ENCODE results near the gene KIF13A. TPM values are rescaled to one million over a fixed set of nuclear protein-coding genes. Genes with fewer than 3 reads are reported as not detected.
A peak's percentile ranks its signal among the peaks of the same experiment; 100 is the strongest.

KIF13A gene
- total and polyA plus RNA-seq, 9 of the 15 experiments (the other 6 are each of a cell fraction or from before 2014, with no cell fraction given) = 3.6 to 44.3 (median 29.7) TPM

GRCh38 chr6:17987697-17988421 lies 424 bp upstream of the KIF13A start (continued):
- TF ChIP-seq MNT (conservative IDR thresholded peaks at IDR 0.05) (peak in 1 of 2 experiments; percentile 60; a peak in 2 of 4 replicates), TBL1XR1 (IDR thresholded peaks at IDR 0.05; ENCODE audit: low read length in 2 of 2) (no peak), USF1 (CRISPR knock-in tag; IDR thresholded peaks at IDR 0.05) (no peak), CCNT2 (IDR thresholded peaks at IDR 0.05; ENCODE audit: borderline replicate concordance, extremely low read depth, insufficient read length, low read depth, low read length) (peak; percentile 52), EWSR1 (IDR thresholded peaks at IDR 0.05; ENCODE audit: borderline replicate concordance, low read depth, partially characterized antibody) (no peak), MTA2 (IDR thresholded peaks at IDR 0.05; ENCODE audit: low read depth) (no peak), GATAD2B (IDR thresholded peaks at IDR 0.05; ENCODE audit: borderline replicate concordance) (peak; percentile 92), PTBP1 (IDR thresholded peaks at IDR 0.05; ENCODE audit: low read depth, low read length) (no peak), ZBTB5 (IDR thresholded peaks at IDR 0.05) (no peak), FOXP1 (CRISPR knock-in tag; IDR thresholded peaks at IDR 0.05) (peak; percentile 29; the same call in 1 of the 2 replicates), GATA2 (CRISPR knock-in tag; IDR thresholded peaks at IDR 0.05) (no peak), TFAM (CRISPR knock-in tag; conservative IDR thresholded peaks at IDR 0.05) (no peak), NR3C1 (CRISPR knock-in tag; IDR thresholded peaks at IDR 0.05) (0 out of 2 replicates have a peak, but pooled peaks have one; percentile 67), TAF15 (IDR thresholded peaks at IDR 0.05; ENCODE audit: low read depth, low read length) (no peak), ADNP (tag; IDR thresholded peaks at IDR 0.05) (no peak), CAMTA2 (CRISPR knock-in tag; conservative IDR thresholded peaks at IDR 0.05) (no peak), ZNF436 (CRISPR knock-in tag; IDR thresholded peaks at IDR 0.05) (no peak), EP400 (IDR thresholded peaks at IDR 0.05) (peak; percentile 36; the same call in 1 of the 2 replicates), TFE3 (CRISPR knock-in tag; IDR thresholded peaks at IDR 0.05) (no peak), RBM25 (IDR thresholded peaks at IDR 0.05; ENCODE audit: low read depth, low read length, severe bottlenecking) (peak; percentile 15), ZNF444 (CRISPR knock-in tag; IDR thresholded peaks at IDR 0.05) (no peak), HDAC6 (IDR thresholded peaks at IDR 0.05; ENCODE audit: low read depth, low read length) (no peak), EP300 (IDR thresholded peaks at IDR 0.05; ENCODE audit: low read length) (no peak; the same call in 1 of the 2 replicates), SRSF7 (optimal IDR thresholded peaks at IDR 0.05; ENCODE audit: low read depth, low read length) (no peak)
